ENCODE data around the gene MAP1LC3B.

Gene MAP1LC3B

GRCh38 chr16:87448866-87449265 is 56.7 kb downstream of the MAP1LC3B start:
- no peak for DNase-seq (ENCODE audit: low read depth)
- TF ChIP-seq, protein P1, sequence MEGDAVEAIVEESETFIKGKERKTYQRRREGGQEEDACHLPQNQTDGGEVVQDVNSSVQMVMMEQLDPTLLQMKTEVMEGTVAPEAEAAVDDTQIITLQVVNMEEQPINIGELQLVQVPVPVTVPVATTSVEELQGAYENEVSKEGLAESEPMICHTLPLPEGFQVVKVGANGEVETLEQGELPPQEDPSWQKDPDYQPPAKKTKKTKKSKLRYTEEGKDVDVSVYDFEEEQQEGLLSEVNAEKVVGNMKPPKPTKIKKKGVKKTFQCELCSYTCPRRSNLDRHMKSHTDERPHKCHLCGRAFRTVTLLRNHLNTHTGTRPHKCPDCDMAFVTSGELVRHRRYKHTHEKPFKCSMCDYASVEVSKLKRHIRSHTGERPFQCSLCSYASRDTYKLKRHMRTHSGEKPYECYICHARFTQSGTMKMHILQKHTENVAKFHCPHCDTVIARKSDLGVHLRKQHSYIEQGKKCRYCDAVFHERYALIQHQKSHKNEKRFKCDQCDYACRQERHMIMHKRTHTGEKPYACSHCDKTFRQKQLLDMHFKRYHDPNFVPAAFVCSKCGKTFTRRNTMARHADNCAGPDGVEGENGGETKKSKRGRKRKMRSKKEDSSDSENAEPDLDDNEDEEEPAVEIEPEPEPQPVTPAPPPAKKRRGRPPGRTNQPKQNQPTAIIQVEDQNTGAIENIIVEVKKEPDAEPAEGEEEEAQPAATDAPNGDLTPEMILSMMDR (IDR thresholded peaks at IDR 0.05; ENCODE audit: low read depth, low read length, missing control alignments): no peak
- in situ Hi-C loops (cut with HindIII; ENCODE audit: low sequenced_read_pairs): no loop called here
- H3K4me3 ChIP-seq (ENCODE audit: low read depth, low read length): no peak overlapping the region

DNA sequence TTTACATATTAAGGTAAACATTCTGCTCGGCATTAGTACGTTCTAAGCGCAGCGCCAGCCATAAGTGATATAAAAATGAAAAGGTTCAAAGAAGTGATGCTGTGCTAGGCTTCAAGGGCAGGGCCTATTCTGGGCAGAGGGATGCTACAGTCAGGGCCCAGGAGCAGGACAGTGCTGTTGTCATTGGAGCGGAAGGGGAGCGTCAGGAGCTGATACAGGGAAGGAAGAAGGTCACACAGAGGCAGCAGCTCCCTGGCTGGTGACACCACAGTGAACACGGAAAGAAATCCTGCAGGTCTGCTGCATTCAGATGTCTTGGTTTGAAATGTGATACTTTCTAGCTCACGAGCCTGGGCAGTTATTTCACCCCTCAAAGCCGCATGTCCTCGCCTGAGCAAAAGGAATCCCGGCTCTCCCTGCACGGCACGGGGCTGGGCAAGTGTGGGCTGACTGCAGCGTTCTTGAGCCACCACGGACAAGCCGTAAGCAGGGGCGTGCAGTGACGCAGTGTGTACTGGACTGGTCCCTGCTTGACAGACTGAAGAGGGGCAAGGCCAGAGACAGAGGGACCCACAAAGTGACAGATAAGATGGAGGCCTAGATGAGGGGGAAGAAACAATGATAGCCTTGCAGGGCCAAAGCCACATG is 59.6 kb downstream of the MAP1LC3B start:
- in situ Hi-C loops (cut with HindIII; ENCODE audit: low sequenced_read_pairs): no loop called here
- TF ChIP-seq, protein P1 (IDR thresholded peaks at IDR 0.05; ENCODE audit: low read depth, low read length, missing control alignments): no peak
- no peak for DNase-seq (ENCODE audit: low read depth)
- H3K4me3 ChIP-seq (ENCODE audit: low read depth, low read length): no peak overlapping the region

DNA sequence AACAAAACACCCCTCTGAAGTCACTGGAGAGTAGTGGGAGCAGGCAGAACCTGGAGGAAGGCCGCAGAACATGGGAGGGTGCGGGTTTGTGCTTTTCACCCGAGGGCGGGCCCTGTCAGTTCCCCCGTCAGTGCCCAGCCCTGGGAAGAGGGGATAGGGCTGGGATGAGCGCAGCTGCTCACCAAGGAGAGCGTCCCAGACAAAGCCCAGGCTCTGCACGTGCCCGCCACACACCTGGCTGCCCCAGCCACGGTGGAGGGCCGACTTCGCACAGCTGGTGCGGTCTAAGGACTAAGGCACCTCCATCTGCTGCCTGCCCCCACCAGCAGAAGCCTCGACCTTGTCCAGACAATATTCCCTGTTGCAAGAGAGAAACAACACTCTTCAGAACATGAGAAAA is 61.2 kb downstream of the MAP1LC3B start:
- TF ChIP-seq, protein P1 (IDR thresholded peaks at IDR 0.05; ENCODE audit: low read depth, low read length, missing control alignments): no peak
- in situ Hi-C loops (cut with HindIII; ENCODE audit: low sequenced_read_pairs): no loop called here
- DNase-seq (ENCODE audit: low read depth): no peak
- H3K4me3 ChIP-seq (ENCODE audit: low read depth, low read length): no peak overlapping the region
